ENCODE measurements around the gene CLEC4E.

The CLEC4E gene

DNA sequence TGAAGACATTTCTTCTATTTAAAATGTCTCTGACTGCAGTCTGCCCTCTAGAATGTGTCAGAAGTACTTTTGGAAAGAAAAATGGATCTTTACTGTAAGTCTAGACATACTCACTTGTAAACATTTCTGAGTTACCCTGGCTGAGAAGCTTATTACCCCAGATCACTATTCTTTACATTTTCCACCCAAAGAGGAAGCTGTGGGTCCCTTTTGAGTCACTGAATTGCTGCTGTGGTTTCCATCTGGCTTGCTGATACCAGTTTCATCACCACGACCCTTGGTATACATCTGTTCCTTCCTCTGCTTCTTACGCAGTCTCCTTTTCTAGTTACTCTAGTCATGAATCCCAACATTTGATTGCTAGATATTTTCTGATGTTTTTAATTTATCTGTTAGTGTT, 47.6 kb downstream of the CLEC4E start:
- DNase-seq (ENCODE audit: low read depth), result no peak
- H3K4me3 ChIP-seq (ENCODE audit: low read depth, low read length), result no peak overlapping the region
- TF ChIP-seq, protein P1, sequence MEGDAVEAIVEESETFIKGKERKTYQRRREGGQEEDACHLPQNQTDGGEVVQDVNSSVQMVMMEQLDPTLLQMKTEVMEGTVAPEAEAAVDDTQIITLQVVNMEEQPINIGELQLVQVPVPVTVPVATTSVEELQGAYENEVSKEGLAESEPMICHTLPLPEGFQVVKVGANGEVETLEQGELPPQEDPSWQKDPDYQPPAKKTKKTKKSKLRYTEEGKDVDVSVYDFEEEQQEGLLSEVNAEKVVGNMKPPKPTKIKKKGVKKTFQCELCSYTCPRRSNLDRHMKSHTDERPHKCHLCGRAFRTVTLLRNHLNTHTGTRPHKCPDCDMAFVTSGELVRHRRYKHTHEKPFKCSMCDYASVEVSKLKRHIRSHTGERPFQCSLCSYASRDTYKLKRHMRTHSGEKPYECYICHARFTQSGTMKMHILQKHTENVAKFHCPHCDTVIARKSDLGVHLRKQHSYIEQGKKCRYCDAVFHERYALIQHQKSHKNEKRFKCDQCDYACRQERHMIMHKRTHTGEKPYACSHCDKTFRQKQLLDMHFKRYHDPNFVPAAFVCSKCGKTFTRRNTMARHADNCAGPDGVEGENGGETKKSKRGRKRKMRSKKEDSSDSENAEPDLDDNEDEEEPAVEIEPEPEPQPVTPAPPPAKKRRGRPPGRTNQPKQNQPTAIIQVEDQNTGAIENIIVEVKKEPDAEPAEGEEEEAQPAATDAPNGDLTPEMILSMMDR (IDR thresholded peaks at IDR 0.05; ENCODE audit: control insufficient read depth, extremely low read depth, insufficient read depth), result no peak

DNA sequence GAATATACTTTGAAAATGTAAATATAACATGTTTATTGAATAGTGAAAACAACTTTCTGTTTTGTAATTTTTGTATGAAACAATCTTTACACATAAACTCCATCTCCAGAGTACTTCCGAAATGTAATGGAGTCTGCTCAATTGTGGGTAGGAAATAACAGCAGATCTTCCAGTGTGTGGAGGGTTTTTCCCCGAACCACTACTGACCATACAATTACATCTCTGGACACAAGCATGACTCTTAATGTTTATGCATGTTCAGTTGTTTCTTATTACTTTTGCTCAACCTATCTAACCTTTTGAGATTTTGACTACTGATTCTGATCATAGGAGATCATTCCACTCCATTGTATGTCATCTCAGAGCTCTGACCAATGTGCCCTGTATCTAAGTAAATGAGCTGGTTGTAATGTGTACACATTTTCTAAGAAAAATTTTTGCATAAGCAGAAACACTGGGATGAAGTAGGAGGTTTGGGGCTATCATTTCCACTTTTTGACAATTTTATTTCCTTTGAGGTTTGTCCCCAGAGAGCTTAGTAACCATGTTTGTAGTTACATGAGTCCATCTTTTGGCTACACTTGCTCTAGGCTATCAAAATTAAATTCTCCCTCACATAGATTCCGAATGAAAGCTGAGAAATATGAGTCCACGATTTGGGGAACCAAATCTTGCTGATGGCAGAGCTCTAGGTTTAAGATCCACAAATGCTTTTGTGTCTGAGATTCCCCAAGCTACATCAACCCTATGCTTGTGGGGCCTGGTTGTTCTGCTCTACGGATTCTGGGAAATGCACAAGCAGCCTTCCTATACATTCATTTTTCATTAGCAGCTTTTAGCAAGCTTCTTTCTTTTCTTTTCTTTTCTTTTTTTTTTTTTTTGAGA, 48.8 kb downstream of the CLEC4E start:
- DNase-seq (ENCODE audit: low read depth), result no peak
- TF ChIP-seq, protein P1 (IDR thresholded peaks at IDR 0.05; ENCODE audit: control insufficient read depth, extremely low read depth, insufficient read depth), result no peak
- H3K4me3 ChIP-seq (ENCODE audit: low read depth, low read length), result no peak overlapping the region

All from LNCaP clone FGC (cell line).